NOMO-1 (cell line): ENCODE measurements around the gene GRIN3A.
"Not testable (repeated sequence)": the region's sequence is repeated elsewhere in the genome, so short reads cannot be mapped to it uniquely, and the experiment has no call there.

Source experiments
- DNase-seq, 2 experiments: peaks; one replicate each; lab custom pipeline; 2025; ENCODE audit not compliant: unreplicated experiment in 2 of 2; lab: John Stamatoyannopoulos, UW

Gene GRIN3A

GRCh38 chr9:101738566-101739183 is at the start of gene GRIN3A:
Gene GRIN3A, minus strand, starts transcription at chr9:101738647. Its CDS starts 668 bp downstream, at chr9:101737979.
- DNase-seq, result peak; percentile 32 to 41

GRCh38 chr9:101787891-101788290 is 49.4 kb upstream of the GRIN3A start:
- DNase-seq, result no peak

- no peak for DNase-seq
Observed at GRCh38 chr9:101778332-101778731, 39.9 kb upstream of the GRIN3A start.

GRCh38 chr9:101764472-101764871 is 26.0 kb upstream of the GRIN3A start:
- no peak for DNase-seq

- no peak for DNase-seq
Observed at GRCh38 chr9:101758304-101758930, 20.0 kb upstream of the GRIN3A start.

- DNase-seq, result no peak
Observed at GRCh38 chr9:101753716-101754115, 15.3 kb upstream of the GRIN3A start.

GRCh38 chr9:101751895-101752294 is 13.4 kb upstream of the GRIN3A start:
- DNase-seq, result no peak

- DNase-seq, result no peak
Observed at GRCh38 chr9:101739311-101739710, 864 bp upstream of the GRIN3A start.

GRCh38 chr9:101737705-101738565 is 512 bp downstream of the GRIN3A start:
- peak in 1 of 2 experiments; percentile 41 for DNase-seq

GRCh38 chr9:101737165-101737704 is 1.2 kb downstream of the GRIN3A start:
- no peak for DNase-seq

GRCh38 chr9:101736717-101737116 is 1.7 kb downstream of the GRIN3A start:
- DNase-seq, result peak in 1 of 2 experiments; percentile 3

- no peak for DNase-seq
Observed at GRCh38 chr9:101731429-101731828, 7.0 kb downstream of the GRIN3A start.

GRCh38 chr9:101727612-101728524 is 10.6 kb downstream of the GRIN3A start:
- DNase-seq, result peak in 1 of 2 experiments; percentile 5

GRCh38 chr9:101724271-101724670 is 14.2 kb downstream of the GRIN3A start:
- DNase-seq, result not testable (repeated sequence)

GRCh38 chr9:101718192-101718591 is 20.3 kb downstream of the GRIN3A start:
- no peak for DNase-seq

GRCh38 chr9:101716629-101717028 is 21.8 kb downstream of the GRIN3A start:
- no peak for DNase-seq

- peak in 1 of 2 experiments; percentile 24 for DNase-seq
Observed at GRCh38 chr9:101711330-101711941, 27.0 kb downstream of the GRIN3A start.

- DNase-seq, result no peak
Observed at GRCh38 chr9:101708855-101709254, 29.6 kb downstream of the GRIN3A start.

GRCh38 chr9:101707721-101708120 is 30.7 kb downstream of the GRIN3A start:
- DNase-seq, result peak in 1 of 2 experiments; percentile 23

- no peak for DNase-seq
Observed at GRCh38 chr9:101706997-101707396, 31.4 kb downstream of the GRIN3A start.
